ENCODE results near the gene TECPR1.

The TECPR1 gene

GRCh38 chr7:98217623-98218582, 34.1 kb downstream of the TECPR1 start:
- H3K4me3 ChIP-seq (replicated peaks; ENCODE audit: insufficient read depth, low read length), result no peak overlapping the region
- DNase-seq (ENCODE audit: low read depth in 1 of 2, low spot score in 1 of 2), result peak in 1 of 2 experiments; percentile 50
- H3K27ac ChIP-seq (replicated peaks), result no peak overlapping the region
- TF ChIP-seq POLR2AphosphoS5 (IDR thresholded peaks at IDR 0.05; ENCODE audit: low read depth), result no peak
- TF ChIP-seq REST (IDR thresholded peaks at IDR 0.05; ENCODE audit: insufficient replicate concordance, low read depth), result no peak
- TF ChIP-seq CTCF (IDR thresholded peaks at IDR 0.05; ENCODE audit: insufficient read depth, low read length), result no peak
- peak; percentile 97 for TF ChIP-seq SPI1 (IDR thresholded peaks at IDR 0.05; ENCODE audit: borderline replicate concordance, low read depth)
- TF ChIP-seq GABPA (IDR thresholded peaks at IDR 0.05; ENCODE audit: low read depth), result no peak
- H3K27me3 ChIP-seq (ENCODE audit: insufficient read depth, poor library complexity, severe bottlenecking), result no peaks in the 10 kb centered on the region

GRCh38 chr7:98216941-98217622, 35.0 kb downstream of the TECPR1 start:
- no peak overlapping the region for H3K4me3 ChIP-seq (replicated peaks; ENCODE audit: insufficient read depth, low read length)
- no peak for DNase-seq (ENCODE audit: low read depth in 1 of 2, low spot score in 1 of 2)
- TF ChIP-seq POLR2AphosphoS5 (IDR thresholded peaks at IDR 0.05; ENCODE audit: low read depth) (no peak), GABPA (IDR thresholded peaks at IDR 0.05; ENCODE audit: low read depth) (no peak), REST (IDR thresholded peaks at IDR 0.05; ENCODE audit: insufficient replicate concordance, low read depth) (no peak), CTCF (IDR thresholded peaks at IDR 0.05; ENCODE audit: insufficient read depth, low read length) (no peak), SPI1 (IDR thresholded peaks at IDR 0.05; ENCODE audit: borderline replicate concordance, low read depth) (no peak)
- H3K27me3 ChIP-seq (ENCODE audit: insufficient read depth, poor library complexity, severe bottlenecking), result no peaks in the 10 kb centered on the region
- no peak overlapping the region for H3K27ac ChIP-seq (replicated peaks)

- no peak for DNase-seq (ENCODE audit: low read depth in 1 of 2, low spot score in 1 of 2)
- Histone ChIP-seq H3K27me3 (ENCODE audit: insufficient read depth, poor library complexity, severe bottlenecking) (no peaks in the 10 kb centered on the region), H3K4me3 (replicated peaks; ENCODE audit: insufficient read depth, low read length) (no peak overlapping the region), H3K27ac (replicated peaks) (no peak overlapping the region)
- no peak for TF ChIP-seq CTCF (IDR thresholded peaks at IDR 0.05; ENCODE audit: insufficient read depth, low read length)
- TF ChIP-seq REST (IDR thresholded peaks at IDR 0.05; ENCODE audit: insufficient replicate concordance, low read depth), result no peak
- TF ChIP-seq GABPA (IDR thresholded peaks at IDR 0.05; ENCODE audit: low read depth), result no peak
- TF ChIP-seq SPI1 (IDR thresholded peaks at IDR 0.05; ENCODE audit: borderline replicate concordance, low read depth), result no peak
- TF ChIP-seq POLR2AphosphoS5 (IDR thresholded peaks at IDR 0.05; ENCODE audit: low read depth), result no peak
Observed at GRCh38 chr7:98215561-98216495, 36.2 kb downstream of the TECPR1 start.
